ENCODE results near the gene PCDH9. TPM values are rescaled to one million over a fixed set of nuclear protein-coding genes. Genes with fewer than 3 reads are reported as not detected.

Gene PCDH9
- total RNA-seq, 1 experiment from 2014 or later, result 10.1 TPM

- H3K4me1 Mint-ChIP-seq (ENCODE audit: insufficient read depth, unreplicated experiment), result peaks cover 6% of the 10 kb centered on the region
- BruUV-seq (replicated peaks), result no TSS peak
- no peaks in the 10 kb centered on the region for H3K27me3 Mint-ChIP-seq (ENCODE audit: insufficient read depth, unreplicated experiment)
- CTCF ChIA-PET, result interaction anchor here (0.6 kb wide), 2 partner anchors 49 to 80 kb away, joined by 3 to 4 read pairs; no protein-coding TSS in a partner anchor
- no peak overlapping the region for H3K27ac Mint-ChIP-seq (ENCODE audit: low read depth, unreplicated experiment)
- H3K36me3 Mint-ChIP-seq (ENCODE audit: insufficient read depth, unreplicated experiment), result no peaks in the 10 kb centered on the region
- H3K4me3 Mint-ChIP-seq (ENCODE audit: unreplicated experiment), result no peak overlapping the region
- peaks cover 4% of the 10 kb centered on the region for H3K9me3 Mint-ChIP-seq (ENCODE audit: unreplicated experiment)
- TF ChIP-seq, protein P1, sequence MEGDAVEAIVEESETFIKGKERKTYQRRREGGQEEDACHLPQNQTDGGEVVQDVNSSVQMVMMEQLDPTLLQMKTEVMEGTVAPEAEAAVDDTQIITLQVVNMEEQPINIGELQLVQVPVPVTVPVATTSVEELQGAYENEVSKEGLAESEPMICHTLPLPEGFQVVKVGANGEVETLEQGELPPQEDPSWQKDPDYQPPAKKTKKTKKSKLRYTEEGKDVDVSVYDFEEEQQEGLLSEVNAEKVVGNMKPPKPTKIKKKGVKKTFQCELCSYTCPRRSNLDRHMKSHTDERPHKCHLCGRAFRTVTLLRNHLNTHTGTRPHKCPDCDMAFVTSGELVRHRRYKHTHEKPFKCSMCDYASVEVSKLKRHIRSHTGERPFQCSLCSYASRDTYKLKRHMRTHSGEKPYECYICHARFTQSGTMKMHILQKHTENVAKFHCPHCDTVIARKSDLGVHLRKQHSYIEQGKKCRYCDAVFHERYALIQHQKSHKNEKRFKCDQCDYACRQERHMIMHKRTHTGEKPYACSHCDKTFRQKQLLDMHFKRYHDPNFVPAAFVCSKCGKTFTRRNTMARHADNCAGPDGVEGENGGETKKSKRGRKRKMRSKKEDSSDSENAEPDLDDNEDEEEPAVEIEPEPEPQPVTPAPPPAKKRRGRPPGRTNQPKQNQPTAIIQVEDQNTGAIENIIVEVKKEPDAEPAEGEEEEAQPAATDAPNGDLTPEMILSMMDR (IDR thresholded peaks at IDR 0.05; ENCODE audit: unreplicated experiment), result no peak
- intact Hi-C loops (cut with micrococcal nuclease), result no loop called here
- POLR2A ChIA-PET, result no interaction called here
- DNase-seq (ENCODE audit: unreplicated experiment), result no peak
Observed at GRCh38 chr13:67084066-67084465, 146.1 kb downstream of the PCDH9 start.

DNA sequence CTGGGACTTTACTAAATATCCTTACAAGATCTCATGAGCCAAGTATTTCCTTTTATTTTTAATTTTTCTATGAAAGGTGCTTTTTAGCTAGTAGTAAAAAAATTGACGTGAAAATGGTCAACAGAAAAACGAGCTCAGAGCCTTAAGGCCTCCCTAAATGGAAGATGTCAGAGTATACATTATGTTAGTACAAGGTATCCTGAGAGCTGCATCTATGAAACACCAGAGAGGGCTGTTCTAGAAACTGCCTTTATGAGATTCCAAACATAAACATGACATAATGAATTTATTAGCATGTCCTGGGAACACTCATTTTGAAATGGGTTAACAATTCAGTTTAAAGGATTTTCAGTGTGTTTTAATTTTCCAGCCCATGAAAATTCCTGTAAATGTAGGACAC is 146.6 kb downstream of the PCDH9 start:
- no peaks in the 10 kb centered on the region for H3K27me3 Mint-ChIP-seq (ENCODE audit: insufficient read depth, unreplicated experiment)
- no peak overlapping the region for H3K4me3 Mint-ChIP-seq (ENCODE audit: unreplicated experiment)
- peaks cover 7% of the 10 kb centered on the region for H3K9me3 Mint-ChIP-seq (ENCODE audit: unreplicated experiment)
- BruUV-seq (replicated peaks), result no TSS peak
- CTCF ChIA-PET, result interaction anchor here (0.6 kb wide), 2 partner anchors 48 to 79 kb away, joined by 3 to 4 read pairs; no protein-coding TSS in a partner anchor
- DNase-seq (ENCODE audit: unreplicated experiment), result no peak
- H3K4me1 Mint-ChIP-seq (ENCODE audit: insufficient read depth, unreplicated experiment), result peaks cover 6% of the 10 kb centered on the region
- TF ChIP-seq, protein P1 (IDR thresholded peaks at IDR 0.05; ENCODE audit: unreplicated experiment), result no peak
- intact Hi-C loops (cut with micrococcal nuclease), result no loop called here
- H3K27ac Mint-ChIP-seq (ENCODE audit: low read depth, unreplicated experiment), result no peak overlapping the region
- POLR2A ChIA-PET, result no interaction called here
- no peaks in the 10 kb centered on the region for H3K36me3 Mint-ChIP-seq (ENCODE audit: insufficient read depth, unreplicated experiment)

DNA sequence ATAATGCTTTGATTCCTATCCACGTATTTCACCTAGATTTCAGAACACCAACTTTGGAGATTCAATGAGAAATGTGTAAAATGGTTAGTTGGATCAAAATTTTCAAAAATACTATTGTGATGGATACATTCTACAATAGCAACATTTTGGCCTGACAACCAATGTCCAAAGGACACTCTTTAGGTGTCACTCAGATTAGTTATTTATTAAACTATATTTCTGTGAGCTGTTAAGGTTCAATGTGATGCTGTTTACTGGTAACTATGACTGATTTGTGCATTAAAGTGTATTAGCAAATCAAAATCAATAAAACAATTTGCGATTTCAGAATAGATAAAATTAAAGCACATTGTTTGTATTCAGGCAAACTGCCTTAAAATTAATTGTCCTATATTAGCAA is 149.8 kb downstream of the PCDH9 start:
- no TSS peak for BruUV-seq (replicated peaks)
- no peaks in the 10 kb centered on the region for H3K36me3 Mint-ChIP-seq (ENCODE audit: insufficient read depth, unreplicated experiment)
- ChIA-PET POLR2A (no interaction called here), CTCF (no interaction called here)
- H3K9me3 Mint-ChIP-seq (ENCODE audit: unreplicated experiment), result peaks cover 12% of the 10 kb centered on the region
- H3K4me3 Mint-ChIP-seq (ENCODE audit: unreplicated experiment), result no peak overlapping the region
- no peaks in the 10 kb centered on the region for H3K4me1 Mint-ChIP-seq (ENCODE audit: insufficient read depth, unreplicated experiment)
- no peak overlapping the region for H3K27ac Mint-ChIP-seq (ENCODE audit: low read depth, unreplicated experiment)
- no peaks in the 10 kb centered on the region for H3K27me3 Mint-ChIP-seq (ENCODE audit: insufficient read depth, unreplicated experiment)
- no peak for DNase-seq (ENCODE audit: unreplicated experiment)
- TF ChIP-seq, protein P1 (IDR thresholded peaks at IDR 0.05; ENCODE audit: unreplicated experiment), result no peak
- intact Hi-C loops (cut with micrococcal nuclease), result no loop called here

GRCh38 chr13:67078062-67078461 is 152.1 kb downstream of the PCDH9 start:
- intact Hi-C loops (cut with micrococcal nuclease), result loop anchor here (5.0 to 10.0 kb wide), 2 partner anchors 337 to 391 kb away; no protein-coding TSS in a partner anchor
- H3K36me3 Mint-ChIP-seq (ENCODE audit: insufficient read depth, unreplicated experiment), result no peaks in the 10 kb centered on the region
- TF ChIP-seq, protein P1 (IDR thresholded peaks at IDR 0.05; ENCODE audit: unreplicated experiment), result no peak

More at GRCh38 chr13:67078062-67078461, 152.1 kb downstream of the PCDH9 start:
- no peak for DNase-seq (ENCODE audit: unreplicated experiment)
- H3K4me1 Mint-ChIP-seq (ENCODE audit: insufficient read depth, unreplicated experiment), result no peaks in the 10 kb centered on the region
- no TSS peak for BruUV-seq (replicated peaks)
- H3K9me3 Mint-ChIP-seq (ENCODE audit: unreplicated experiment), result peaks cover 12% of the 10 kb centered on the region
- H3K4me3 Mint-ChIP-seq (ENCODE audit: unreplicated experiment), result no peak overlapping the region
- ChIA-PET POLR2A (no interaction called here), CTCF (interaction anchor here (0.7 kb wide), 1 partner anchor 140 kb away, joined by 4 read pairs; no protein-coding TSS in a partner anchor)
- no peaks in the 10 kb centered on the region for H3K27me3 Mint-ChIP-seq (ENCODE audit: insufficient read depth, unreplicated experiment)
- H3K27ac Mint-ChIP-seq (ENCODE audit: low read depth, unreplicated experiment), result no peak overlapping the region

Measured in MCF 10A (cell line).